ENCODE measurements around the gene ELK3. TPM values are rescaled to one million over a fixed set of nuclear protein-coding genes. Genes with fewer than 3 reads are reported as not detected.
A peak's percentile ranks its signal among the peaks of the same experiment; 100 is the strongest.

The ELK3 gene
- total RNA-seq, 1 donor from 2014 or later, result 18.9 TPM

DNA sequence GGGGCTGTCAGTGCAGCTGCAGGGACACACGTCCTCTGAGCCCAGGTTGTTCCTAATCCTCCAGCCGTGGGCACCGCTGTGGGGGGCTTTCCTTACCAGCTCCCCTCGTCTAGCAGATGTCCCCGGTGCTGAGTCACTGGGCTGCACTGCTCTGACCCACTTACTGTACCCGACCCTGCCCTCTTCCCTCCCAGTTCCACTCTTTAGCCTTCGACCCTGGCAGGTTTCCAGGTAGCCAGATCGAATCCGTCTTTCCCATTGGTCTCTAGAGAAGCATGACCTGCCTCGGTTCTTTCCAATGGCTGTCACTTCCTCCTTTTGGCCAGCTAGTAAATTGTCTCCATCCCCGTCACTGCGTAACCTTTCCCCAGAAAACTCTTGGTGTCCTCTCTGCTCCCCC, 48.4 kb downstream of the ELK3 start:
- no peak for ATAC-seq (ENCODE audit: poor library complexity)
- DNase-seq, result no peak
- intact Hi-C loops (cut with DNase I), result no loop called here

DNA sequence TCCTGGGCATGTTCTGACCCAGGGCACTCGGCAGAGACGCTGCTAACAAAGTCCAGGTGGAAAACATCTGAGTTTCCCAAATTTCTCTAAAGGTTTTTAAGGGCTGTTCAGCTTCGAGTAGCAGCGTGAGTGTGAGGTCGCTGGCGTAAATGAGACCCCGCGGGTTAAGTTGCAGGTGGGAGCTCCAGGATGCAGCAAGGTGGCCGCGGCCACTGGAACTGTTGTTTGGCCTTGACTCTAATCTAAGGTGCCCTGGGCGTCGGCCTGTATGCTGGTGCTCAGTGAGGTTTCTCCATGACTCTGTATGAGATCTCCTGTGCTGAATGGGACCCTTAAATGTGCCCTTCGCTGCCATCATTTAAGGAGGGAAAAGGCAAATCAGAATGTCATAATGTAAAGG, 50.7 kb downstream of the ELK3 start:
- intact Hi-C loops (cut with DNase I), result no loop called here
- DNase-seq (no peak), ATAC-seq (ENCODE audit: poor library complexity) (no peak)

GRCh38 chr12:96246926-96247505, 52.8 kb downstream of the ELK3 start:
- intact Hi-C loops (cut with DNase I), result no loop called here
- DNase-seq (no peak), ATAC-seq (ENCODE audit: poor library complexity) (no peak)

GRCh38 chr12:96247563-96247962, 53.4 kb downstream of the ELK3 start:
- intact Hi-C loops (cut with DNase I), result no loop called here
- DNase-seq, result no peak
- ATAC-seq (ENCODE audit: poor library complexity), result no peak

DNA sequence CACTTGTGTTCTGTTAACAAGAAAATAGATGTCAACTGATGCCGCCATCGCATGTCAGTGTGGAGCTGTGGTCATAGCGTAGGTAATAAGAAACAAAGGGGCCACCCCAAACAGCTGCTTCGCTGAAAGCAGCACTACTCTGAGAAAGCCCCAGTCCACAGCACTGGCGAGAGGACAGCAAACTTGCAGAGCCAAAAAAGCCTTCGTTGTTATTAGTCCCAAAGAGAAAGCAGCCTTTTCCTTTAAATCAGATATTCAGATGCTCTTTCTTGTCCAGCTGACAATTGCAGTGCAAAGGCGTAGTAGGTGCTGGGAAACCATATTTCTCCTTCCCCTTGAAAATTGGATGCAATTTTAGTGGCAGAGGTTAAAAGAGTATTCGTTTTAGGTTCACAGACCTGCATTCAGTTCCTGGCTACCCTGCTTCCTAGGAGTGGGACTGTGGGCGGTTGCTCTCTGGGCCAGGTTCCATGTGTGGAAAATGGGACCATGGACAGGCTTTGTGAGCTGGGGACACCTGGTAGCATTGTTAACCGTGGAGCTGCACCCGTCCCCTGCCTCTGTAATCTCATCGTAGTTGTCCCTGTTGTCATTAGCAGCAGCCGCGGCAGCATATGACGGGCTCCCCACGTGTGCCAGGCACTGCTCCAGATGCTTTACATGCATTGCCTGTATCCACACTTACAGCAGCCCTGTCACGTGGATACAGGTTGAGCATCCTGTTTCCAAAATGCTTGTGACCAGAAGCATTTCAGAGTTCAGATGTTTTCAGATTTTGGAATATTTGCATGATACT, 54.2 kb downstream of the ELK3 start:
- DNase-seq (no peak), ATAC-seq (ENCODE audit: poor library complexity) (peak; percentile 67)
- intact Hi-C loops (cut with DNase I), result no loop called here

DNA sequence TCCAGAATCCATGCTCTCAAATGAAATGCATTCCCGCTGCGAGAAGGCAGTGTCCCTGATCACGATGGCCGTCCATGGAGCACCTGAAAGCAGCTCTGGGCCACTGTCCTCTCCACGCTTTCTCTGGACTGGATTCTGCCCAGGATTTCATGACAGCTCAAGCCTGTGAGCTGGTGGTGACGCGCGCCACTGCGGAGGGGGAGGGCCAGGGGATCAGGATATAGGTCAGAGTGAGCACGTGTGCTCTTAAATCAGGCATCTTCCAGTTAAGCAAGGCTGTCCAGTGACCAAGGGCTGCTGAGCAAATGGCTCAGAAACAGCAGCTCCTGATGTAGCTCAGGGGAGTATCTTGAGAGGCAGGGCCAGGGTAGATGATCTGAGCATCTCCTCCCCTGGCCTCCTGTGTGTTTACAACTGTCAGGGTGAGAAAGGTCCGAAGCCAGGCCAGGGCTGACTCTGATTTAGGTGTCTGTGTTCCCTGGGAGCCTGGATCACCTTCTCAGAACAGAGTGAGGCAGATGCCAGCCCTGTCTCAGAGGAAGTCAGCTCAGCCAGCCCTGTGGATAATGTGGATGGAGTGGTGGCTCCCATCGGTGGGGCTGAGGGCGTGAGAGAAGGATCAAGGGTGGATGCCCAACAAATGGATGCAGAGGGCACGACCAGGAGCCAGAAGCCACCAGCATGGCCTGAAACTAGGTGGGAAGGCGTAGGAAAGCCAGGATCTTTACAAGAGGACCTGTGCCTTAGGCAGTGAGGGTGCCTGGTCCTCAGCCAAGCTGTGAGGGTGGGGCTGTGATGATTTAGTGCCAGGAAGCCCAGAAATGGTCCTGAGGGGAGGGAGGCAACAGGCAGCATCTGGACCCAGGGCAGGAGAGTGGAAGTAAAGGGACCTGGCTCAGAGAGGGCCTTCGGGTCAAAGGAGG, 55.3 kb downstream of the ELK3 start:
- intact Hi-C loops (cut with DNase I), result no loop called here
- DNase-seq, result peak; percentile 71

DNA sequence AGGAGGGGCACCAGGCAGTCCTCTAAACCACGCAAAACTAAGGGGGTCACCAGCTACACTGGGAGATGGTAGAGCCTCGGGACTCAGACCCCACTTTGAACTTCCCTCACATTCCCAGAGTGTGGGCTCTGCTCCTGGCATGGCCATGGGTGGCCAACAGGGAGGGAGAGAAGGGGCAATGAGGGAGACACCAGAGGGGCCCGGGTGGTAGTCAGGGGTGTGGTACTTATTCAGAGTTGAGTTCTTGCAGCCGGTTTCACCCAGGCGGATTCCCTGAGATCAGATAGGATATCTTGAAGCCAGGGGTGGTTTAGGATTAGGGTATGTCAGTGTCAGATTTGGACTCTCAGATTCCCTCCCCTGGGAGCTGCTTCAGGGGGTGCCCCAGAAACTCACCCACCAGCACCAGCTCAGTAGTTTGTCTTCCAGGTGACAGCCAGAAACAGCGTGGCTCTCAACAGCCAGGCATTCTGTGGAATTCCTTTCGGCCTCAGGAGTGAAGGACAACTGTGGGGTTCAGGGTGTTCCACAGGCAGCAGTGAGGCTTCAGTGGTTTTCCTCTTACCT, 56.0 kb downstream of the ELK3 start:
- DNase-seq (no peak), ATAC-seq (ENCODE audit: poor library complexity) (no peak)
- intact Hi-C loops (cut with DNase I), result no loop called here

More for the DNA sequence above, 55.3 kb downstream of the ELK3 start:
- peak; percentile 85 for ATAC-seq (ENCODE audit: poor library complexity)

DNA sequence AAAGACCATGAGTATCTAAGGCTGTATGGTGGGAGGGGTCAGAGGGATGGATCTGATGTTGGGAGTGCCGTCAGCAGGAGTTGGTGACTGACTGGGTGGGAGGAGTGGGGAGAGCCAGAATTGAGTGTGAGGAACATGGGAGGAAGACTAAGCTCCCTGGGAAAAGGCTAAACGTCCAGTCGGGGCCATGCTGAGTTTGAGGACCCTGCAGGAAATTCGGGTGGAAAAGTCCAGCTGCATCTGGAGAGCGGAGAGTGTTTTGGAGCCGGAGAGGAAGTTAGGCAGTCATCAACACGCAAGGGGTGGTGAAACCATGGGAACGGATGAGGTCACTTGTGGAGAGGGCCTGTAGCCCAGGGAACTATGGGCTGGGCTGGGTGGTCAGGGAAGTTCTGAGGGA, 60.9 kb downstream of the ELK3 start:
- peak; percentile 79 for ATAC-seq (ENCODE audit: poor library complexity)
- intact Hi-C loops (cut with DNase I), result no loop called here
- DNase-seq, result peak; percentile 69

DNA sequence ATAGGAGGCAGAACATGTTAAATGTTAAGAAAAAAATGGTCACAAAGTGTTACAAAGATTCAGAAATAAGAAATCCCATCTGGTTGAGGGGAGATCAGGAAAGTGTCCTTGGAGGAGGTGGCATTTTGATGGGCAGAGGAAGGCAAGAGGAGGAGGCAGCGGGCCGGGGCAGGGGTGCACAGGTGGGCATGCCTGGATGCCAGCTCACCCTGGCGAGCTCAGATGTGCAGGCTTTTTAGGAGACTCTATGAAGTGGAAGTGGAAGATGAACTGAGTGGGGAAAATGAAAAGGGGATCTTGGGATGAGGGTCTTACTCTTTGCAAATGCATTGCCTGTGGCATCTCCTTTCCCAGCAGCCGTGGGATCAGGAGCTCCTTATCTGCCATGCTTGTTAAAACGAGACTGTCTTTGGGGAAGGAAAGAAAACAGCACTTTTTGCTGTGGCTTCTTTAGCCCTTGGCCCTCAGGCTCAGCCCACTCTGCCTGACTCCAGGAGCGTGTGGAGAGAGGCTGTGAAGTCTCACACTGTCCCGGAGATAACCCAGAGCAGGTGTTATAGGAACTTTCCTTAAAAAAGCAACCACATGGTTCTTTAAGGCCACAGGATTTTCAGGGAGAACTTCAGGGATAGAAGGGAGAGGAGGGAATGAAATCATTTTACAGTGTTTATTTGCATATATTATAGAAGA, 62.6 kb downstream of the ELK3 start:
- no peak for DNase-seq
- intact Hi-C loops (cut with DNase I), result no loop called here
- no peak for ATAC-seq (ENCODE audit: poor library complexity)

DNA sequence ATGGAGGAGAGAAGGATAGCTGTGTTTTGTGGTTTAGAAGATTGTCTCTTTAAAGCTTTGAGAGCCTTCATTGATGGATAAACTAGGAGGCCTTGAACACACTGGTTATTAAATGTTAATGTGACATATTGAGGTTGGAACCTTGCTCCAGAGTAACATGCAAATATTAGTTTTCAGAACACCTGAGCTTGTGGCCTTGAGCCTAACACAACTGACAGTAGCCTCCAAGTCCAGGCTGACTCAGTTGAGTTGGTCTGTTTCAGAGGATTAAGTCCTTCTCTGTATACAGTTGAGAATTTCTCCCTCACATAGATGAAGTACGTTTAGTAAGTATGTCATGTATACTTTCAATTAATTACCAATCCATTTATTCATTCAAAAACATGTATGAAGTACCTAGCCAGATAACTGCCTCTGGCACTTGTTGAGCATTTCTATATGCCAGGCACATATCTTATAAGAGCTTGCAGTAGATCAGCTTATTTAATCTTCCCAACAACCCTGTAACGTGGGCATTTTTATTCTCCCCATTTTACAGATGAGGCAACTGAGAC, 63.5 kb downstream of the ELK3 start:
- intact Hi-C loops (cut with DNase I), result no loop called here
- DNase-seq (no peak), ATAC-seq (ENCODE audit: poor library complexity) (no peak)

DNA sequence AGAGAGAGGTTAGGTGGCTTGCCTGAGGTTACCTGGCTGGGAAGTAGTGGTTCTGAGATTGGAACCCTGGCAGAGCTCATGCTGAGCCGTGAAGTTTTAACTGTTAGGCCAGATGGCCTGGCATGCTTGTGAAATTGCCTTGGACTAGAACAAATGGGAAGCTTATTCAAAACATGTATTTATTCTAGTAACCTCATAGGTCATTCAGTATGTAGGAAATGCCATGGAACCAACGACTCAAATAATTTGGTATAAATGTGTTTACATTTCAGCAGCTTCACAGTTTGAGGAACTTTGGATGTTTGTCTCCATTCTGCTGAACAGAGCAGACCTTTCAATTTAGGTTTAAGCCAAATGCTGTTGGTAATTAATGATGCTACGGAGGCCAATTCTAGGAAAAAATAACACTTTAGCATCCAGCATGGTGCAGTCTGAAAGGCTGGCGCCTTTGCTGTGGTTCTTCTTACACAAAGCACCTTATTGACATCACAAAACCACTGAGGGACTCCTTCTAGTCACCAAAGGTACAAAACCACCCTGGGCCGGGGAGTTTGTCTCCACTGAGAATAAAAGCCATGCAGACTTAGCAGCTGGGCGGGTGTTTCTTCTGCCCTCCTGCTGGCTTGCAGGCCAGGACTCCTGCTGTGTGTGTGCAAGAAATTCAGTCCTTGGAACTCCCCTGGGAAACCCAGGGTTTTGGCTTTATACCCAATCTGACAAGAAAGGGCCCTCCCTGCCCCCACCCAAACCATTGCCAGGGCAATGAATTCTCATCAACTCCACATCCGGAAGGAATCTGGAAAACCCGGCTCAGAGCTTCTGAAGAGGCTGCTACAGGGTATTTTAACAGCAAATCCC, 64.2 kb downstream of the ELK3 start:
- peak; percentile 64 for ATAC-seq (ENCODE audit: poor library complexity)
- intact Hi-C loops (cut with DNase I), result no loop called here
- DNase-seq, result peak; percentile 75

GRCh38 chr12:96260231-96260630, 66.1 kb downstream of the ELK3 start:
- intact Hi-C loops (cut with DNase I), result no loop called here
- DNase-seq (no peak), ATAC-seq (ENCODE audit: poor library complexity) (no peak)

DNA sequence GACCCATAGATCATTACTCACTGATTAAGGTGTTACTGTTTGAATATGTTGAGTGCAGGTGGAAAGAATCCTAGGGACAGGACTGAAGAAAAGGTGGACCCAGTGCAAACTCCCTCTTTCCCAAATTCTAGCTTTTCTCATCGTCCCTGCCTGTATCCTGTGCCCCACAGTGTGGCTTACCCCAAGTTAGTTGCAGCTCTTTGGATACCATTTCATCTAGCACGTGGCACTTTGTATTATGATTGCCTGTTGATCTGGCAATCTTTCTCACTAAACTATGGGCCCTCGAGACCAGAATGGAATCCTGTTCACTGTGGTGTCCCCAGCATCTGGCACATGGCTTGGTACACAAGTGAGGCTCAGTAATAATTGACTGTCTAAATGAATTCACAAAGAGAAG, 66.5 kb downstream of the ELK3 start:
- intact Hi-C loops (cut with DNase I), result no loop called here
- DNase-seq (no peak), ATAC-seq (ENCODE audit: poor library complexity) (no peak)

DNA sequence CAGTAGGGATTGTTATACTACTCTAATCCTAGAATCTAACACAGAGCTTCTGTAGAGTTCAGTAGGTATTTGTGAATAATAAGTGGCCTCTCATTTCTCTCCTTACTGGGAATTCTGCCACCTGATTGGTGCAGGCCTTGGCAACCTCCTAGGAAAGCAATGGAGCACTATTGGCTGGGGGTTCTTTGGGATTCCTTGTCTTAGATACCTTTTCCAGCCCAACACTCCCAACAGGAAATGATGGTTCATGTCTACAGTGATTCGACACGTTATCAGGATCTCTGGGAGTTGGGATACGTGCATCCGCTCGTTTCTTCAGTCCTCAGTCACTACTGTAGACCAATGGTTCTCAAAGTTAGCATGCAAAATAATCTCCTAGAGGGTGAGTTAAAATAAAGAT, 67.4 kb downstream of the ELK3 start:
- ATAC-seq (ENCODE audit: poor library complexity), result no peak
- DNase-seq, result no peak
- intact Hi-C loops (cut with DNase I), result no loop called here

DNA sequence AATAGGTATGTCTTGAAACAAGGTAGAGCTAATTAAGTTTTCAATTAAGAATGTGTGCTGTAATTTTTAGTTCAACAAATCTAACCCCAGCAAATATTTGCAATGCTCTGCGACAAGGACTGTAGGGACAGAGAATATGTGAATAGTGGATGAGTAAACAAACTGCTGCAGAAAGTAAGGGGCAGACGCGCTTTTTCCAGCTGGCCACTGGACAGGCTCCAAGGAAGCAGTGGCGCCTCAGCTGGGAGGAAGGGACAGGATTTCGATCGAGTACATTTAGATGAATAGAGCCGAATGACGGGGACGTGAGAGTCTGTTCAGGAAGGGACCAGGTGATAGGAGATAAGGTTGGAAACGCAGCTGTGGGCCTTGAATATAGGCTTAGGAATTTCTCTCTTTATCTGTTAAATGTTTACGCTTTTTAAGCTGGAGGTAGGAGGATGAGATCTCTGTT, 69.3 kb downstream of the ELK3 start:
- intact Hi-C loops (cut with DNase I), result no loop called here
- DNase-seq (no peak), ATAC-seq (ENCODE audit: poor library complexity) (no peak)

DNA sequence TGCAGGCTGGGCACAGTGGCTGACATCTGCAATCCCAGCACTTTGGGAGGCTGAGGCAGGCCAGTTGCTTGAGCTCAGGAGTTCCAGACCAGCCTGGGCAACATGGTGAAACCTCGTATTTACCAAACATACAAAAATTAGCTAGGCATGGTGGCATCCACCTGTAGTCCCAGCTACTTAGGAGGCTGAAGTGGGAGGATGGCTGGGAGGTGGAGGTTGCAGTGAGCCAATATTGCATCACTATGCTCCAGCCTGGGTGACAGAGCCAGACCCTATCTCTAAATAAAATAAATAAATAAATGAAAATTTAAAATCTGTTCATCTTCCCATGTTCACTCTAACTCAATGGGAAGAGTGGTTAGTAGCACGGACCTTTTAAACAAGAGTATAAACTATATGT, 71.2 kb downstream of the ELK3 start:
- intact Hi-C loops (cut with DNase I), result no loop called here
- ATAC-seq (ENCODE audit: poor library complexity) (no peak), DNase-seq (no peak)

GRCh38 chr12:96265836-96266235, 71.7 kb downstream of the ELK3 start:
- ATAC-seq (ENCODE audit: poor library complexity) (no peak), DNase-seq (no peak)
- intact Hi-C loops (cut with DNase I), result no loop called here

Measured in Right ventricle myocardium superior (tissue), 1 donor.